ENCODE measurements around the gene VGLL4.

The VGLL4 gene

GRCh38 chr3:11592445-11593298 lies 51.0 kb downstream of the VGLL4 start:
- H3K27me3 ChIP-seq (ENCODE audit: low read depth, low read length), result no peaks in the 10 kb centered on the region
- no peaks in the 10 kb centered on the region for H3K36me3 ChIP-seq (ENCODE audit: control insufficient read depth in 1 of 2, insufficient read depth in 2 of 2, low read length in 2 of 2)
- H3K4me1 ChIP-seq (ENCODE audit: control insufficient read depth in 1 of 2, insufficient read depth in 2 of 2, low read length in 2 of 2), result peaks cover 35 to 52% of the 10 kb centered on the region in 2 donors
- H3K4me3 ChIP-seq (ENCODE audit: low read depth in 1 of 2, low read length in 2 of 2), result no peak overlapping the region
- H3K9me3 ChIP-seq (ENCODE audit: control insufficient read depth in 1 of 2, low read length in 2 of 2), result no peaks in the 10 kb centered on the region
- H3K27ac ChIP-seq (ENCODE audit: low read length), result peak overlapping the region; percentile 79

- Histone ChIP-seq H3K4me3 (ENCODE audit: low read depth in 1 of 2, low read length in 2 of 2) (no peak overlapping the region), H3K4me1 (ENCODE audit: control insufficient read depth in 1 of 2, insufficient read depth in 2 of 2, low read length in 2 of 2) (peaks cover 35 to 45% of the 10 kb centered on the region in 2 donors)
Measured at GRCh38 chr3:11591391-11592282, 52.1 kb downstream of the VGLL4 start.

GRCh38 chr3:11591002-11591355 lies 52.7 kb downstream of the VGLL4 start:
- Histone ChIP-seq H3K27me3 (ENCODE audit: low read depth, low read length) (no peaks in the 10 kb centered on the region), H3K9me3 (ENCODE audit: control insufficient read depth in 1 of 2, low read length in 2 of 2) (no peaks in the 10 kb centered on the region), H3K36me3 (ENCODE audit: control insufficient read depth in 1 of 2, insufficient read depth in 2 of 2, low read length in 2 of 2) (no peaks in the 10 kb centered on the region), H3K4me1 (ENCODE audit: control insufficient read depth in 1 of 2, insufficient read depth in 2 of 2, low read length in 2 of 2) (peaks cover 35 to 44% of the 10 kb centered on the region in 2 donors), H3K27ac (ENCODE audit: low read length) (peak overlapping the region; percentile 79), H3K4me3 (ENCODE audit: low read depth in 1 of 2, low read length in 2 of 2) (no peak overlapping the region)

More at GRCh38 chr3:11591391-11592282, 52.1 kb downstream of the VGLL4 start:
- no peaks in the 10 kb centered on the region for H3K27me3 ChIP-seq (ENCODE audit: low read depth, low read length)
- peak overlapping the region; percentile 79 for H3K27ac ChIP-seq (ENCODE audit: low read length)
- H3K9me3 ChIP-seq (ENCODE audit: control insufficient read depth in 1 of 2, low read length in 2 of 2), result no peaks in the 10 kb centered on the region
- H3K36me3 ChIP-seq (ENCODE audit: control insufficient read depth in 1 of 2, insufficient read depth in 2 of 2, low read length in 2 of 2), result no peaks in the 10 kb centered on the region

GRCh38 chr3:11589706-11590105 lies 54.0 kb downstream of the VGLL4 start:
- no peaks in the 10 kb centered on the region for H3K9me3 ChIP-seq (ENCODE audit: control insufficient read depth in 1 of 2, low read length in 2 of 2)
- H3K27me3 ChIP-seq (ENCODE audit: low read depth, low read length), result no peaks in the 10 kb centered on the region
- peaks cover 35 to 44% of the 10 kb centered on the region in 2 donors for H3K4me1 ChIP-seq (ENCODE audit: control insufficient read depth in 1 of 2, insufficient read depth in 2 of 2, low read length in 2 of 2)
- H3K36me3 ChIP-seq (ENCODE audit: control insufficient read depth in 1 of 2, insufficient read depth in 2 of 2, low read length in 2 of 2), result no peaks in the 10 kb centered on the region
- H3K27ac ChIP-seq (ENCODE audit: low read length), result no peak overlapping the region
- no peak overlapping the region for H3K4me3 ChIP-seq (ENCODE audit: low read depth in 1 of 2, low read length in 2 of 2)

- Histone ChIP-seq H3K27me3 (ENCODE audit: low read depth, low read length) (no peaks in the 10 kb centered on the region), H3K4me1 (ENCODE audit: control insufficient read depth in 1 of 2, insufficient read depth in 2 of 2, low read length in 2 of 2) (peaks cover 35 to 45% of the 10 kb centered on the region in 2 donors), H3K4me3 (ENCODE audit: low read depth in 1 of 2, low read length in 2 of 2) (no peak overlapping the region), H3K36me3 (ENCODE audit: control insufficient read depth in 1 of 2, insufficient read depth in 2 of 2, low read length in 2 of 2) (no peaks in the 10 kb centered on the region), H3K9me3 (ENCODE audit: control insufficient read depth in 1 of 2, low read length in 2 of 2) (no peaks in the 10 kb centered on the region), H3K27ac (ENCODE audit: low read length) (no peak overlapping the region)
Measured at GRCh38 chr3:11588755-11589154, 55.0 kb downstream of the VGLL4 start.

- no peaks in the 10 kb centered on the region for H3K36me3 ChIP-seq (ENCODE audit: control insufficient read depth in 1 of 2, insufficient read depth in 2 of 2, low read length in 2 of 2)
- H3K27me3 ChIP-seq (ENCODE audit: low read depth, low read length), result no peaks in the 10 kb centered on the region
- H3K4me1 ChIP-seq (ENCODE audit: control insufficient read depth in 1 of 2, insufficient read depth in 2 of 2, low read length in 2 of 2), result peaks cover 36 to 48% of the 10 kb centered on the region in 2 donors
- H3K9me3 ChIP-seq (ENCODE audit: control insufficient read depth in 1 of 2, low read length in 2 of 2), result no peaks in the 10 kb centered on the region
- no peak overlapping the region for H3K27ac ChIP-seq (ENCODE audit: low read length)
- H3K4me3 ChIP-seq (ENCODE audit: low read depth in 1 of 2, low read length in 2 of 2), result no peak overlapping the region
Measured at GRCh38 chr3:11588338-11588737, 55.4 kb downstream of the VGLL4 start.

GRCh38 chr3:11587766-11588165 lies 55.9 kb downstream of the VGLL4 start:
- peaks cover 38 to 48% of the 10 kb centered on the region in 2 donors for H3K4me1 ChIP-seq (ENCODE audit: control insufficient read depth in 1 of 2, insufficient read depth in 2 of 2, low read length in 2 of 2)
- no peaks in the 10 kb centered on the region for H3K9me3 ChIP-seq (ENCODE audit: control insufficient read depth in 1 of 2, low read length in 2 of 2)
- no peaks in the 10 kb centered on the region for H3K27me3 ChIP-seq (ENCODE audit: low read depth, low read length)
- no peaks in the 10 kb centered on the region for H3K36me3 ChIP-seq (ENCODE audit: control insufficient read depth in 1 of 2, insufficient read depth in 2 of 2, low read length in 2 of 2)
- H3K27ac ChIP-seq (ENCODE audit: low read length), result no peak overlapping the region
- no peak overlapping the region for H3K4me3 ChIP-seq (ENCODE audit: low read depth in 1 of 2, low read length in 2 of 2)

- Histone ChIP-seq H3K27ac (ENCODE audit: low read length) (no peak overlapping the region), H3K27me3 (ENCODE audit: low read depth, low read length) (no peaks in the 10 kb centered on the region), H3K4me3 (ENCODE audit: low read depth in 1 of 2, low read length in 2 of 2) (no peak overlapping the region), H3K4me1 (ENCODE audit: control insufficient read depth in 1 of 2, insufficient read depth in 2 of 2, low read length in 2 of 2) (peaks cover 14 to 50% of the 10 kb centered on the region in 2 donors), H3K9me3 (ENCODE audit: control insufficient read depth in 1 of 2, low read length in 2 of 2) (no peaks in the 10 kb centered on the region), H3K36me3 (ENCODE audit: control insufficient read depth in 1 of 2, insufficient read depth in 2 of 2, low read length in 2 of 2) (no peaks in the 10 kb centered on the region)
Measured at GRCh38 chr3:11584570-11584969, 59.1 kb downstream of the VGLL4 start.

GRCh38 chr3:11583638-11584046 lies 60.1 kb downstream of the VGLL4 start:
- no peaks in the 10 kb centered on the region for H3K36me3 ChIP-seq (ENCODE audit: control insufficient read depth in 1 of 2, insufficient read depth in 2 of 2, low read length in 2 of 2)
- peak overlapping the region; percentile 28 for H3K27ac ChIP-seq (ENCODE audit: low read length)
- H3K4me3 ChIP-seq (ENCODE audit: low read depth in 1 of 2, low read length in 2 of 2), result no peak overlapping the region
- no peaks in the 10 kb centered on the region for H3K27me3 ChIP-seq (ENCODE audit: low read depth, low read length)
- H3K9me3 ChIP-seq (ENCODE audit: control insufficient read depth in 1 of 2, low read length in 2 of 2), result no peaks in the 10 kb centered on the region
- H3K4me1 ChIP-seq (ENCODE audit: control insufficient read depth in 1 of 2, insufficient read depth in 2 of 2, low read length in 2 of 2), result peaks cover 14 to 48% of the 10 kb centered on the region in 2 donors

- Histone ChIP-seq H3K36me3 (ENCODE audit: control insufficient read depth in 1 of 2, insufficient read depth in 2 of 2, low read length in 2 of 2) (no peaks in the 10 kb centered on the region), H3K4me3 (ENCODE audit: low read depth in 1 of 2, low read length in 2 of 2) (peak overlapping the region in 1 of 2 donors; percentile 61), H3K9me3 (ENCODE audit: control insufficient read depth in 1 of 2, low read length in 2 of 2) (no peaks in the 10 kb centered on the region), H3K27ac (ENCODE audit: low read length) (peak overlapping the region; percentile 28), H3K4me1 (ENCODE audit: control insufficient read depth in 1 of 2, insufficient read depth in 2 of 2, low read length in 2 of 2) (peaks cover 14 to 44% of the 10 kb centered on the region in 2 donors), H3K27me3 (ENCODE audit: low read depth, low read length) (no peaks in the 10 kb centered on the region)
Measured at GRCh38 chr3:11583235-11583634, 60.5 kb downstream of the VGLL4 start.

Data from muscle layer of duodenum (tissue), 2 donors.